HG02840 (cell line): ENCODE results near the gene ATXN10.

Experiments
- ATAC-seq: cut with Tn5 transposase; IDR thresholded peaks from one replicate; pipeline ENCODE4 v1.9.1; 2021; ENCODE audit warnings: mild to moderate bottlenecking, moderate library complexity, moderate number of reproducible peaks; ENCODE audit not compliant: unreplicated experiment, low FRiP score

ATXN10 gene

DNA sequence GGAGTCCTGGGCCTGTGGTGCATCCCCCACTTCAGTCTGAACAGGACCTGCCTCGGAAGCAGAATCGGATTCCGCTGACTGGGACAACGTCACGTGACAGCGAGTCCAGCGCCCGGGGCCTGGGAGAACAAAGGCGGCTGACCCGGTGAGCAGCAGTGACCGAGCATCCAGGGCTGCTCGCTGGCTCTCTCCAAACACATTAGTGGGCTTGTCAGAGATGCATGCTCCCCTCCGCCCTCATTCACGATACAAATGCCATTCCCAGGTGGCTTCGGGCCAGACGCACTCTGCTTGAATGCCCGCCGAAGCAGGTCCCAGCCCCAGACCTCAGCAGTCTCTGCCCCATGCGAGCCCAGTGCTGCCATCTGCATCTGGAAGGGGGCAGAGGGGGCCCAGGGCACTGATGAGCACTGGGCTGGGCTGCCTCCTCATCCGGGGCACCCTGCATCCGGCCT is 214.3 kb downstream of the ATXN10 start:
- ATAC-seq = no peak

DNA sequence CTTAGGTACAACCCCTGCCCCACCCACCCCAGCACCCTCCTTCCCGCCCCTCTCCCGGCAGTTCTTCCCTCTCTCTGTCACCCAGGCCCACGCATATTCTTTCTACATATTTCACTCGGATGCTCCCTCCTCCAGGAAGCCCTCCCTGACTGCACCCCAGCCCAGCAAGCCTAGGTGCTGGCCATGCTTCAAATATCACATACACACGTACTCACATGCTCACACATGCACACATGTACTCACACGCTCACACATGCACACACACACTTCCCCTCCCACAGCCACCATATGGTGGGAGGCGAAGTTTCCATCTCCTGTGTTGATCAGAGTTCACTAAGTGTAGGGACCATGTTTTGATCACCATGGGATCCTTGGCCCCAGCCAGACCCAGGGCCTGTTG is 214.9 kb downstream of the ATXN10 start:
- no peak for ATAC-seq

DNA sequence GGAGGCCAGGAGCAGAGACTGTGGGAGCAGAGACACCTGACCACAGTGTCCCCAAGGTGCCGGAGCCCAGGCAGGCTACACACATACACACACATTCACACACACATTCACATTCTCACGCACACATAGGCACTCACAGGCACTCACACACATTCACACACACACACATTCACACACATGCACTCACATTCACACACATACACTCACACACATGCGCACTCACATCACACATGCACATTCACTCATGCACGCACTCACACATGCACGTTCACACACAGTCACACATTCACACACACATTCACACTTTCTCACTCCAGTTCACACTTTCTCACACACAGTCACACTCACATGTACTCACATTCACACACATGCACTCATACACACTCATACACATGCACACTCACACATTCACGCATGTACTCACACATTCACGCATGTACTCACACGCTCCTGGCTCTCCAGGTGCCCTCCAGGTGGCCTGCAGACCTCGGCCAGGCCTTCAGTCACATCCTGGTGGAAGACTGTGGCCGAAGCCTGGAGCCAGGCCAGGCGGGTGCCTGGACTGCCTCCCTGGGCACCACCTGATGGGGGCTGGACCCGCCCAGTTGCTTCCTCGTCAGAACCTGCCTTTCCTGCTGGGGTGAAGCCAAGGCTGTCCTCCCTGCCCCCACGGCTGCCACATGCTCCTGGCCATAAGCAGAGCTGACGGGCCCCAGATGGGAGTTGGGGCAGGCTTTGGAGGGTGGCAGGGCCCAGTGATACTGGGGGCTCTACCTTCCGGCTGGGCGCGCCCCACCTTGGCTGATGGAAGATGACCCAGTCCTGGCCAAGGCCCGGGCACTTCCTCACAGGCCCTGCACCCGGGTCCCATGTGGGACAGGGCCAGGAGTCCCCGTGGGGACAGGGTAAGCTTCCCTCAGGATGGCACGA is 215.8 kb downstream of the ATXN10 start:
- ATAC-seq = no peak

DNA sequence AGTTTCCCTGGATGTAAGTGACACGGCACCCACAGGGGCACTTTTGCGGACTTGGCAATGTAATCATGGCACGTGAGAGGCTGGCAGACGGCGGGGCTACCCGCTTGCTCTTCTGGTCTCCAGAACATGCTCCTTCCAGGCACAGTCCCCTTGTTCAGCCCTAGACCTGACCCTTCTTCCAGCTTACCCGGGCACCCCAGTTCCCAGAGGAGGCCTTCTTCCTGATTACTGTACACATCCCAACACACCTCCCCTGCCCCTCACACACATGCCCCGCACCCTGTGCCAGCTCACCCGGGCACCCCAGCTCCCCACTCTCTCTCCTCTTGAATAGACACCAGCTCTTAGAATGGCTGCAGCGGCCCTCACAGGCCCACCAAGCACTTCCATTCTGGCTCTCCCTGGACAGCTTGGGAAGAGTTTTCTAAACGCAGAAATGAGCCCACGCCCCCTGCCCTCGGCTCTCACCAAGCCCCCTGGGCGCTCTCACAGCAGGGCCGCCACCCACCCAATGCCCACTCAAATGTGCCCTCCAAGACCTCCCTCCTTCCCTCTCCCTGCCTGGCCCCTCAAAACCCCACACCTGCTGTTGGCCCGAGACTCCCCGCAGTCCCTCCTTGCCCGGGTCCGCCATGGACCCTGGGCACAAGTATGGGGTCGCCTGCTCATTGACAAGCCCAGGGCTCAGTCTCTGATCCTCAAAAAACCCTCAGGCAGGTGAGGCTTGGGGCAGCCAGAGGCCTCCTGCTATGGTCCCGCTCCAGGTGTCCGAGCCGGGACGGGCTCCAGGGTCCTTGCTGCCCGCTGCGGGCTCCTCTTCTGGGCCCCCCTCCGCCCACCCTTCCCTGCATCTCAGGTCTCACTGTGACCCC is 216.8 kb downstream of the ATXN10 start:
- ATAC-seq = no peak

DNA sequence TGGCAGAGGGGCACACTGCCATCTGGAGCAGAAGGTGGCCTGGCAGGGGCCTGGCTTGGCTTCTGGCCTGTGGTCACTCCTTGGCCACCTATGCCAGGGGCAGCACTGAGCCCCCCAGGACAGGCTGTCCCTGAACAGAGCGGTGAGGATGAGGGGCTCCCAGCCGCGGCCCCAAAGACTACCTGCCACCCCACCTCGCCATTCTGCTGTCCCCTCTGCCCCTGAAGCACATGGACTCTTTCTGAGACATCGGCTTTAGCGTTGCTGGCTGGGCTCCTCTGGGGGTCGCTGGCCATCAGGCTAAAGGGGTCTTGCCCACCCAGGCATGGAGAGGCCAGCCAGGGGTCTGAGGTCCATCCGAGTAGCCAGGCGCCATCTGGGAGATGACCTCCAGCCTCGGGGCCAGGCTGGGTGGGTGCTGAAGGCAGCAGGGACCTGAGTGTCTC is 217.5 kb downstream of the ATXN10 start:
- no peak for ATAC-seq

DNA sequence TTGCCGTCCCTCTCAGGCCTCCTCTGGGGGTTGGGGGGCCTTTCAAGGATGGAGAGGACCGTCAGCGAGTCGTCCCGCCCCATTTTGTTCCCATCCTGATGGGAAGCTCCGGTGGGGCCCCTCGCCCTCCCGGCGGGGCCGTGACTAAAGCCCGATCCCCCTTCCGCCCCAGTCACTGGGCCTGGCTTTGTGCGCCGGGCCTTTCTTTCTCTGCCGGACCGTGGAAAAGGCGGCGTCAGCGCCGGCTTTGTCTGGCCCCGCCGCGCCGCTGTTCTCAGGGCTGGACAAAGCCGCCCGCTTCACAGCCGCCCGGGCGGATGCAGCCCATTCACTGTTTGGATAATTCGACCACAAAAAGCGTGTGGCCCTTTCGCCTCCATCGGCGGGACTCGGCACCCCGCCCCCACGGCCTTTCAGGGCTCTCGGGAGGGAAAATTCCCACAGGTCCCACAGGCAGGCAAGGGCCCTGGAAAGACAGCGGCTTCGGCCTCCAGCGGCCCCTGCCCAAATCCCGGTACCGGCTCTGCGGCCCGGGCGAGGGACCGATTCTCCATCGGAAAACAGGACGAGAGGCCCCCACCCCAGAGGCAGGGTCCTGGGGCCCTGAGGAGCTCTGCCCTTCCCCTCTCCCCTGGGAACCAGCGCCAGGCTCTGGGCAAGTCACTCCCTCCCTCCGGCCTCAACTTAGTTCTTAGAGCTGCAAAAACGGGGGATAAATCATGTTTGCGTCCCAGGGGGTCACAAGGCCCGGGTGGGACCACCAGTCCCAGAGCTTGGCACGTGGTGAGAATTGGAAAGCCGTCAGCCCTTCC is 218.1 kb downstream of the ATXN10 start:
- ATAC-seq = no peak

DNA sequence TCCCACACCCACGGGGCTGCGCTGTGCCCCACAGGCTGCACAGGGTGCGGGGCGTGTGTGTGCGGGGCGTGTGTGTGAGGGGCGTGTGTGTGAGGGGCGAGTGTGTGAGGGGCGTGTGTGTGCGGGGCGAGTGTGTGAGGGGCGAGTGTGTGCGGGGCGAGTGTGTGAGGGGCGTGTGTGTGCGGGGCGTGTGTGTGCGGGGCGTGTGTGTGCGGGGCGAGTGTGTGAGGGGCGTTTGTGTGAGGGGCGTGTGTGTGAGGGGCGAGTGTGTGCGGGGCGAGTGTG is 218.7 kb downstream of the ATXN10 start:
- no peak for ATAC-seq

DNA sequence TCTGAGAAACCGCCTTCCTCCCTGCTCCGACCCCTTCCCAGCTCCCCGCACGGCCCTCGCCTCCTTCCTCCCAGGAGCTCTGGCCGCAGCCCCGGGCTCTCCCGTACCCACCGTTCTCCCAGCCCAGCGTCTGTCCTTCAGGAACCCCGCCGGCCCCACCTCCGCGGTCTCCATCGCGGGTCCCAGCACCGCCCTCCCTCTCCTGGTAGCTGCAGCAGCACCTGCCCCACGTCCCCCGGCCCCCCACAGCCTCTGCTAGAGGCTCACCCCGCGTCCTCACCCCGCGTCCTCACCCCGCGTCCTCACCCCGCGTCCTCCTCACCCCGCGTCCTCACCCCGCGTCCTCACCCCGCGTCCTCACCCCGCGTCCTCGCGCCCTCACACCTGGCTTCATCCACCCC is 219.4 kb downstream of the ATXN10 start:
- no peak for ATAC-seq

DNA sequence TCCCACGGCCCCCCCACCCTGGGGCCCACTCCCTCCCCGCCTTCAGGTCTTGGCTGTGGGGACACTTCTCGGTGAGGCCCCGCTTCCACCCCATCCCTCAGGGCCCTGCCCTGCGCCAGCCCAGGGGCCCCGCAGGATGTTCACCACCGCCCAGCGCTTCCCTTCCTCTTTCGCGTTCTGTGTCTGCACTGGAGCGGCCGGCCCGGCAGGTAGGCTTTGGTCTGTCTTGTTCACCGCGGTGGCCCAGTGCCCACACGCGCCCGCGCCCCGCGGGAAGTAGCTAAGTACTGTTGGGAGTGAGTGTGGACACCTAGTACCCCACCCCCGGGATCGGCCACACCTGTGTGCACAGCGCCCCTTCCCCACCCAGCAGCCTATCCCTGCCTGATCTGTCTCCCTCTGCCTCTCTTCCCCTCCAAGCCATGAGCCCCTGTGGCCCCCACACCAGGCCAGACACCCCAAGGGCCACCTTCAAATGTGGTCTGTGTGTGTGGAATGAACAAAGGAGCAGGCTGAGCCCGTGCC is 219.9 kb downstream of the ATXN10 start:
- ATAC-seq = no peak

DNA sequence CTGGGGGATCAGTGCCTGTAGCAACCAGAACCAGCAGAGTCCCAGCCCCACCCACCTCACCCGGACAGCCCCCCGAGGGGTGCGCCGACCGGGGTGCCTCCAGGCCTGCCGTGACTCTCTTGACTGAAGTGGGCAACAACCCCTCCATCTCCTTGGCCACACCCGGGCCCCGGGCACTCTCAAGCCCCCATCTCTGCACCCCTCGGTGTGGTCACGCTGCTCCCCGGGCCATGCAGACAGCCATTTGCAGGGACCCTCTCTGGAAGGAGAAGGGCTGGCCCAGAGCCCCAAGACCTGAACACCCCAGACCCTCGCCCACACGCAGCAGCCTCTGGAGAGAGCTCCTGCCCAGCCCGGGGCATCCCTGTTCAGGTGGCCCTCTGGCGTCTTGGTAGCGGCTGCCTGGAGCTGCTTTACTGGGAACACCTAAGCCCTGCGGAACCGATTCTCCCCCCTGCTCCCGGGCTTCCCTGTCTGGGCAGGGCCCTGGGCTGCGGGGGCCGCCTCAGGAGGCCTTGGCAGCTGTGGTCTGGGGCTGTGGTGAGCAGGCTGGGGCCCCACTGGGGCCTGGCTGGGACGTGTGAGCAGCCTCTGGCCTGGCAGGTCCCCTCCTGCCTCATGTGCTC is 220.5 kb downstream of the ATXN10 start:
- ATAC-seq = no peak

DNA sequence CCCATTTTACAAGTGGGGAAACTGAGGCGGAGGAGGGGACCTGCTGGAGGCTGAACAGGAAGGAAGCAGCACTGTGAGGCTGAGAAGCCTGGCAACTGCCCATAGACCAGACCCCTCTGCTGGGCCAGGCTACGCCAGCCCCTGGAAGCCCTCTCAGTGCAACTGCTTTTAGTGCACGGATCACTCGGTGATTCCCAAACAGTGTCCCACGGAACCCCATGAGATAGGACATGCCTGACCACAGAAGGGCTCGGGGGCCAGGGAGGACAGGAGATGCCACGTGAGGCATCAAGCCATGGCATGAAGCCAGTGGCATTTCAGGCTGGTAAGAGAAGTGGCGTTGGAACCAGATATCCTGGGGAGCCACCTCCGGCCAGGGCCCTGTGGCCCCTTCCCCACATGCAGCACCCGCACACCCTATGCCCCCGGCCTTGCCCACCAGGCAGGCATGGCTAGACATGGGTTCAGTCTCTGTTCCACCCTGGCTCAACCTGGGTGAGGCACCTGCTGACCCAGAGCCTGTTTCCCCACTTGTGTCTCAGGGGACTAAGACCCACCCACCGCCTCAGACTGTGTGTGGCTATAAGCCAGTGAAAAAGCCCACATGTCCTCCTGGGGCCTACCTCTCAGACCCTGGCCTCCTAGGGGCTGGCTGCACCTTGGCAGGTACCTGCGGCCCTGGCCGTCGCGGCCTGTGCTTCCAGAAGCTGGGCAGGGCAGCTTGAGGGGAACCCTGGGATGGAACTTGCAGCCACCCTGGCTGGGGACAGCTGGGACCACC is 221.2 kb downstream of the ATXN10 start:
- ATAC-seq = no peak

DNA sequence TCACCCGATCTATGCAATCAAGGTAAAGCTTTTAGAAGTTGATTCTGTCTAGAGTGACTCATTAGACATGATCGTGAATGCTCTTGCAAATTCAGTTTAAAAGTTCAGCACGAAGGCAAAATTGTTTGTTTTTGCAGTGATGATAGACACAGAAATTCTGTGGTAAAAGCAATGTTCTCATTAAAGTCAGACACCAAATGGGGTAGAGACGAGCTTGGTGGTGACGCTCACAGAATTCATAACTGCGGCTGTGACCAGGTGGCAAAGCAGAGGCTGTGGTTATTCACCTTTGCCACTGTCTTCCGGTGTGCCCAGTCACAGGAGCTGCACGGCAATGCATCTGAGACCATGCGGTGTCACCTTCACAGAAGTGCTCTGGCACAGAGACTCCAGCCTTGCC is 221.9 kb downstream of the ATXN10 start:
- ATAC-seq = no peak
